GM23248 (cell line): ENCODE data around the gene SLMAP. TPM values are rescaled to one million over a fixed set of nuclear protein-coding genes. Genes with fewer than 3 reads are reported as not detected.

Source experiments
- DNase-seq: peaks from one replicate; pipeline ENCODE4 v3.0.0-alpha.2; 2015
- H2AFZ ChIP-seq: fragments of 200-600 bp; sonication (generic); 2 replicates; pipeline ENCODE4 v1.6.1; 2016; ENCODE audit warnings: antibody characterized with exemption
- H3F3A ChIP-seq: fragments of 200-600 bp; sonication (generic); 2 replicates; pipeline ENCODE4 v1.6.1; 2016; ENCODE audit warnings: mild to moderate bottlenecking, antibody characterized with exemption, mixed run types; ENCODE audit not compliant: insufficient read depth
- H3K27ac ChIP-seq: fragments of 200-600 bp; sonication (generic); 2 replicates; pipeline ENCODE4 v1.5.1; 2016; ENCODE audit warnings: mild to moderate bottlenecking
- H3K27me3 ChIP-seq: fragments of 200-600 bp; sonication (generic); replicated peaks from 2 replicates; pipeline ENCODE4 v1.6.1; 2016; ENCODE audit warnings: mild to moderate bottlenecking; ENCODE audit not compliant: insufficient read depth
- H3K36me3 ChIP-seq: fragments of 200-600 bp; sonication (generic); 2 replicates; pipeline ENCODE4 v1.6.1; 2016; ENCODE audit warnings: low read depth, mild to moderate bottlenecking
- H3K4me1 ChIP-seq: fragments of 200-600 bp; sonication (generic); 2 replicates; pipeline ENCODE4 v1.6.1; 2016; ENCODE audit warnings: mild to moderate bottlenecking; ENCODE audit not compliant: insufficient read depth
- H3K4me2 ChIP-seq: fragments of 200-600 bp; sonication (generic); one replicate; pipeline ENCODE4 v1.6.1; 2016; ENCODE audit warnings: mild to moderate bottlenecking; ENCODE audit not compliant: unreplicated experiment
- H3K4me3 ChIP-seq: fragments of 200-600 bp; sonication (generic); 2 replicates; pipeline ENCODE4 v1.5.1; 2016; ENCODE audit warnings: mild to moderate bottlenecking
- H3K79me2 ChIP-seq: fragments of 200-600 bp; sonication (generic); 2 replicates; pipeline ENCODE4 v1.6.1; 2016; ENCODE audit warnings: mild to moderate bottlenecking; ENCODE audit not compliant: insufficient read depth
- H3K9ac ChIP-seq: fragments of 200-600 bp; sonication (generic); 2 replicates; pipeline ENCODE4 v1.6.1; 2016; ENCODE audit warnings: mild to moderate bottlenecking
- H3K9me2 ChIP-seq: fragments of 200-600 bp; sonication (generic); 2 replicates; pipeline ENCODE4 v1.6.1; 2016; ENCODE audit warnings: mixed run types, mild to moderate bottlenecking, moderate library complexity; ENCODE audit not compliant: insufficient read depth
- H3K9me3 ChIP-seq: fragments of 200-600 bp; sonication (generic); one replicate; pipeline ENCODE4 v1.6.1; 2017; ENCODE audit warnings: low read depth
- H4K20me1 ChIP-seq: fragments of 200-600 bp; sonication (generic); 2 replicates; pipeline ENCODE4 v1.6.0; 2016; ENCODE audit not compliant: insufficient read depth
- EZH2 ChIP-seq: fragments of 200-600 bp; sonication (generic); IDR thresholded peaks from 2 replicates; pipeline ENCODE4 v1.6.1; 2018; ENCODE audit warnings: antibody characterized with exemption, mild to moderate bottlenecking; ENCODE audit not compliant: insufficient read depth, poor library complexity, severe bottlenecking
- EZH2phosphoT487 ChIP-seq: fragments of 200-600 bp; sonication (generic); IDR thresholded peaks from 2 replicates; pipeline ENCODE4 v1.6.1; 2018; ENCODE audit warnings: antibody characterized with exemption, moderate library complexity, mild to moderate bottlenecking, low read depth; ENCODE audit not compliant: insufficient read depth
- WGBS, 2 experiments: methylation state at CpG; one replicate each; pipeline ENCODE4 v1.1.6; 2015 to 2017; ENCODE audit warnings: low lambda C conversion rate in 2 of 2, low coverage in 1 of 2; ENCODE audit errors: missing lambda C conversion rate in 2 of 2; 5-methylcytosine and 5-hydroxymethylcytosine counted together
- in situ Hi-C: fragments of 300-500 bp; cut with MboI; formaldehyde crosslinking; loops from 2 replicates; pipeline ENCODE4 v1.15.0; 2020
- polyA plus RNA-seq: library from polyadenylated mRNA; unstranded; fragments of >200 nt; fragmentation: Nextera tagmentation; extraction: Ambion mirVana; gene quantifications from 2 replicates; pipeline ENCODE4 v1.2.1, GENCODE V29; 2016
- total RNA-seq: library from RNA; depleted of rRNA; stranded (reverse); fragments of >200 nt; shearing (Covaris generic); gene quantifications from 2 replicates; pipeline ENCODE4 v1.2.3, GENCODE V29; 2014

Gene SLMAP
- total and polyA plus RNA-seq, 2 experiments from 2014 or later = 28.4 to 33.9 TPM

GRCh38 chr3:57745101-57745500 is 11.0 kb upstream of the SLMAP start:
- Histone ChIP-seq H3K79me2 (no peaks in the 10 kb centered on the region), H3K36me3 (no peaks in the 10 kb centered on the region), H3K4me3 (no peak overlapping the region), H2AFZ (no peak overlapping the region), H3F3A (no peaks in the 10 kb centered on the region), H3K9ac (no peak overlapping the region), H3K9me3 (no peaks in the 10 kb centered on the region), H3K4me1 (no peaks in the 10 kb centered on the region), H3K9me2 (no peaks in the 10 kb centered on the region), H3K27me3 (no peaks in the 10 kb centered on the region), H3K27ac (no peak overlapping the region), H4K20me1 (no peaks in the 10 kb centered on the region), H3K4me2 (no peak overlapping the region)
- TF ChIP-seq EZH2phosphoT487 = no peak
- no peak for TF ChIP-seq EZH2
- in situ Hi-C loops = no loop called here
- 75% methylated on average over 3 of the region's 3 CpGs for WGBS, 2 experiments
- DNase-seq = no peak

- Histone ChIP-seq H3K4me2 (no peak overlapping the region), H2AFZ (peak overlapping the region; percentile 52), H3K4me3 (peak overlapping the region; percentile 14; the same call in 1 of the 2 replicates), H3K27me3 (no peaks in the 10 kb centered on the region), H4K20me1 (no peaks in the 10 kb centered on the region), H3K36me3 (no peaks in the 10 kb centered on the region), H3F3A (no peaks in the 10 kb centered on the region), H3K9ac (no peak overlapping the region), H3K27ac (no peak overlapping the region), H3K9me2 (no peaks in the 10 kb centered on the region), H3K9me3 (no peaks in the 10 kb centered on the region), H3K4me1 (no peaks in the 10 kb centered on the region), H3K79me2 (no peaks in the 10 kb centered on the region)
- in situ Hi-C loops = no loop called here
- TF ChIP-seq EZH2phosphoT487 = no peak
- TF ChIP-seq EZH2 = no peak
- DNase-seq = peak; percentile 5
- 25 to 28% methylated on average over 16 to 17 of the region's 17 CpGs for WGBS, 2 experiments
Observed at GRCh38 chr3:57746156-57747010, 9.7 kb upstream of the SLMAP start.

DNA sequence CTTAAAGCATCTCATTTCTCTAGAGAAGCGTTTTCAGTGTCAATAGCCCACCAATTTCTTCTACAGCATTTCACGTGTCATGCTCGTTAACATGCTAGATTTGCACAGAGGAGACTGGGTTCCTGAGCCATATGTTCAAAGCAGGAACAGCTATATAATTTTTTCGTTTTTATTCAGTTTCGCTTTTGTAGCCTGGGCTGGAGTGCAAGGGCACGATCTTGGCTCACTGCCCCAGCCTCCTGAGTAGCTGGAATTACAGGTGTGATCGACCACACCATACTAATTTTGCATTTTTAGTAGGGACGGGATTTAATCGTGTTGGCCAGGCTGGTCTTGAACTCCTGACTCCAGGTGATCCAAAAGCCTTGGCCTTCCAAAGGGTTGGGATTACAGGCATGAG is 6.6 kb upstream of the SLMAP start:
- in situ Hi-C loops = no loop called here
- Histone ChIP-seq H3K9me3 (no peaks in the 10 kb centered on the region), H3K4me3 (no peak overlapping the region), H3K36me3 (no peaks in the 10 kb centered on the region), H3K9me2 (no peaks in the 10 kb centered on the region), H3K9ac (no peak overlapping the region), H3K27me3 (no peaks in the 10 kb centered on the region), H3K4me1 (peaks cover 7% of the 10 kb centered on the region), H2AFZ (no peak overlapping the region), H3F3A (no peaks in the 10 kb centered on the region), H3K79me2 (no peaks in the 10 kb centered on the region), H4K20me1 (no peaks in the 10 kb centered on the region), H3K4me2 (no peak overlapping the region), H3K27ac (no peak overlapping the region)
- DNase-seq = no peak
- 95 to 97% methylated on average over 9 of the region's 9 CpGs for WGBS, 2 experiments
- TF ChIP-seq EZH2 = no peak

GRCh38 chr3:57752307-57752706 is 3.8 kb upstream of the SLMAP start:
- H2AFZ ChIP-seq = peak overlapping the region; percentile 52
- no peaks in the 10 kb centered on the region for H3K27me3 ChIP-seq
- peak overlapping the region; percentile 1 for H3K4me2 ChIP-seq
- no peaks in the 10 kb centered on the region for H3K36me3 ChIP-seq
- H3K4me3 ChIP-seq = no peak overlapping the region
- H3K27ac ChIP-seq = no peak overlapping the region
- H3F3A ChIP-seq = peaks cover 3% of the 10 kb centered on the region; the same call in 1 of the 2 replicates
- peaks cover 11% of the 10 kb centered on the region for H3K79me2 ChIP-seq
- no peaks in the 10 kb centered on the region for H3K9me2 ChIP-seq
- H3K9me3 ChIP-seq = no peaks in the 10 kb centered on the region
- in situ Hi-C loops = no loop called here
- H3K4me1 ChIP-seq = peaks cover 13% of the 10 kb centered on the region
- no peaks in the 10 kb centered on the region for H4K20me1 ChIP-seq
- no peak overlapping the region for H3K9ac ChIP-seq
- TF ChIP-seq EZH2phosphoT487 = no peak
- TF ChIP-seq EZH2 = no peak
- peak; percentile 28 for DNase-seq
